ENCODE measurements around the gene LRRC39.
A peak's percentile ranks its signal among the peaks of the same experiment; 100 is the strongest.
"Not testable (repeated sequence)": the region's sequence is repeated elsewhere in the genome, so short reads cannot be mapped to it uniquely, and the experiment has no call there.

Gene LRRC39

GRCh38 chr1:100178091-100178490 is at the start of gene LRRC39:
TSS of gene LRRC39 (minus strand) at chr1:100178256. CDS start at chr1:100168516, 9,740 bp downstream.
- no peak for DNase-seq (ENCODE audit: low read depth)

- DNase-seq (ENCODE audit: low read depth), result no peak
Observed at GRCh38 chr1:100222428-100222827, 44.4 kb upstream of the LRRC39 start.

- no peak for DNase-seq (ENCODE audit: low read depth)
Observed at GRCh38 chr1:100219883-100220282, 41.8 kb upstream of the LRRC39 start.

- no peak for DNase-seq (ENCODE audit: low read depth)
Observed at GRCh38 chr1:100219457-100219856, 41.4 kb upstream of the LRRC39 start.

- DNase-seq (ENCODE audit: low read depth), result no peak
Observed at GRCh38 chr1:100217834-100218233, 39.8 kb upstream of the LRRC39 start.

- DNase-seq (ENCODE audit: low read depth), result no peak
Observed at GRCh38 chr1:100215101-100215500, 37.0 kb upstream of the LRRC39 start.

- DNase-seq (ENCODE audit: low read depth), result no peak
Observed at GRCh38 chr1:100213141-100213540, 35.1 kb upstream of the LRRC39 start.

GRCh38 chr1:100206301-100206700 is 28.2 kb upstream of the LRRC39 start:
- no peak for DNase-seq (ENCODE audit: low read depth)

- not testable (repeated sequence) for DNase-seq (ENCODE audit: low read depth)
Observed at GRCh38 chr1:100205593-100205992, 27.5 kb upstream of the LRRC39 start.

- not testable (repeated sequence) for DNase-seq (ENCODE audit: low read depth)
Observed at GRCh38 chr1:100205103-100205502, 27.0 kb upstream of the LRRC39 start.

GRCh38 chr1:100202703-100203102 is 24.6 kb upstream of the LRRC39 start:
- not testable (repeated sequence) for DNase-seq (ENCODE audit: low read depth)

- DNase-seq (ENCODE audit: low read depth), result not testable (repeated sequence)
Observed at GRCh38 chr1:100200060-100200459, 22.0 kb upstream of the LRRC39 start.

GRCh38 chr1:100198596-100198995 is 20.5 kb upstream of the LRRC39 start:
- DNase-seq (ENCODE audit: low read depth), result no peak

GRCh38 chr1:100188617-100189016 is 10.6 kb upstream of the LRRC39 start:
- peak; percentile 80 for DNase-seq (ENCODE audit: low read depth)

- DNase-seq (ENCODE audit: low read depth), result peak; percentile 82
Observed at GRCh38 chr1:100187912-100188311, 9.9 kb upstream of the LRRC39 start.

GRCh38 chr1:100184536-100184935 is 6.5 kb upstream of the LRRC39 start:
- no peak for DNase-seq (ENCODE audit: low read depth)

GRCh38 chr1:100183370-100183769 is 5.3 kb upstream of the LRRC39 start:
- DNase-seq (ENCODE audit: low read depth), result no peak

- DNase-seq (ENCODE audit: low read depth), result no peak
Observed at GRCh38 chr1:100177295-100178041, 588 bp downstream of the LRRC39 start.

GRCh38 chr1:100168051-100168450 is 10.0 kb downstream of the LRRC39 start:
- DNase-seq (ENCODE audit: low read depth), result no peak

- DNase-seq (ENCODE audit: low read depth), result no peak
Observed at GRCh38 chr1:100164702-100165101, 13.4 kb downstream of the LRRC39 start.

- peak; percentile 91 for DNase-seq (ENCODE audit: low read depth)
Observed at GRCh38 chr1:100164216-100164615, 13.8 kb downstream of the LRRC39 start.

GRCh38 chr1:100162881-100163280 is 15.2 kb downstream of the LRRC39 start:
- no peak for DNase-seq (ENCODE audit: low read depth)

- DNase-seq (ENCODE audit: low read depth), result no peak
Observed at GRCh38 chr1:100152271-100152670, 25.8 kb downstream of the LRRC39 start.

- DNase-seq (ENCODE audit: low read depth), result no peak
Observed at GRCh38 chr1:100151679-100152078, 26.4 kb downstream of the LRRC39 start.

All from fibroblast of gingiva (primary cell).